DMS53 treated with DMSO at 0.1 percent for 48 hours (cell line): ENCODE measurements around the gene SLC35G1.
A peak's percentile ranks its signal among the peaks of the same experiment; 100 is the strongest.

ENCODE experiments used
- DNase-seq: peaks from one replicate; lab custom pipeline; 2025; ENCODE audit not compliant: unreplicated experiment; lab: John Stamatoyannopoulos, UW

The SLC35G1 gene

DNA sequence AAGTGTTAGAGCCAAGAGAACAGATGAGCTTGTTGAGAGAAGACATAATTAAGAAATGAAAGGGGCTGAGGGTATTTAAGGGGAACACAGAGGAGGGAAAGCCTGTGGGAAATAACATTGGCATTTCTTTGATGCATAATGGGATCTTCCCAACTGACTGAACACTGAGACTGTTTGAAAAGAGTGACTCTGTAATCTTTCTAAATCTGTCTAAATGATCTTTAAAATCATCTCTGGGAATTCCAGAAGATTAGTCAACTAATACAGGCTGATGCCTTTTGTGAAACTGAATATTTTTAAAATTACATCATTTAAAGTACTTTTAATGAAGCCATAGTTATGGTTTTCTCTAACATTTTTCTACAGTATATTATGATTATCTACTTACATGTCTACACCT, 17.4 kb upstream of the SLC35G1 start:
- no peak for DNase-seq

DNA sequence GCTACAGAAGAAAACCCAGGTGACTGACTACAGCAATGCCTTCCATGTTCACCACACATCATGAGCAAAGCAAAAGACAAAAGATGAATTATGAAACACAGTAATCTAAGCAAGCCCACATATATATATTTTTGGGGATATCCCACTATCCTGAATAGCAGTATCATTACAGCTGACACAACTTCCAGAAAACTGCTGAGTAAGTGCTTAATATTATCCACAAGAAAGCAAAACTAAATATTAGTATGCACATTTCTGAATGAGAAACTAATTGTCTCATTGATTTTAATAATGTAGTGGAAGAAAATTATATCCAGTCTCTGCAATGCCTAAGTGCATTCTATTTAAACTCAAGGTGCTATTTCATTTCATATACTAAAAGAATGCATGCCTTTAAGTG, 14.5 kb upstream of the SLC35G1 start:
- DNase-seq = no peak

- DNase-seq = no peak
Measured at GRCh38 chr10:93894516-93895378, 969 bp downstream of the SLC35G1 start.

DNA sequence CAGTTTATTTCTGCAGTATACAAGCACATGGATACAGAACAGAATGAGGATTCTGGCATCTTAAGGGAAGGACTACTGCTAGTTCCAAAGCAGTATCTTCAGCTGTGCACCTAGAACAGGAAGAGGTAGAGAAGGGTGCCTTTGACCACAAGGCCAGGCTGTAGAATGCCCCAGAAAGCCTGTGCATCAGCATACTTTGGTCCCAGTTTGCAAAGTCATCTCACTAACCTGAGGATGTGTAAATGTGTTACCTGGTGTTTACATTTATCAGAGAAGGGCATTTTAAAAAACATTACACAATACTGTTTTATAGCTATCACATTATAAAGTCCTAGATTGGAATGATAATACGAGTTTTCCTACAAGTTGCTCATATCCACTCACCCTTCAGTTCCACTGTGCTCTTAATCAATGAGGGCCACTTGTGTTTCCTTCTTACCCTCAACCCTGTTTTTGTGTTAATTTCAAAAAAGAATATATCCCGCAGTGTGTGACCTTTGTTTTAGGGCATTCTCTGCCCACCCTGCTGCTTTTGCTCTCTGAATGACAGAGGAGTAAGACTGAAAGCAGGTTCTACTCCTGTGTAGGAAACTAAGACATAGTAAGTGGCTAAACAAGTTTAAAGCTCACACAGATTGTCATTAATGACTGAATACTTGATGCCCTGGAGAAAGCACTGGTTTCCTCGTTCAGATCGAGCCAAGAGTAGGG, 3.4 kb downstream of the SLC35G1 start:
- DNase-seq = no peak

GRCh38 chr10:93899109-93899508, 5.3 kb downstream of the SLC35G1 start:
- DNase-seq = no peak

DNA sequence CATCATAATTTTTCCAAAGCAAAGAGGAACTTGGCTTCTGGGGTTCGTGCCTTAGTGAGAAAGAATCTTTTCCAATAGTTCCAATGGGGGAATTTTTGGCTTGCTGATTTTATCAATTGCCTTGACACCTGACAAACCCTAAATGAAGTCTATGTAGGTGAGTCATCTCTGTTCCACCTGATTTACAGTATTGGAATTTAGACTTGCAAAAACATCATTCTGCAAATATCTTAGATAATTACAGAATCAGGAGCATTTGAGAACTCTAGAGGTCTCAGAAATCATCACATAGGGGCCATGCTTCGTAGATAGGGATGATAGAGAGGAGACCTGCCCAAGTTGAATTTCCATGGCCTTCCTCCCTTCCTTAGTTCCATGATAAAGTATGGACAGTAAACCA, 9.3 kb downstream of the SLC35G1 start:
- no peak for DNase-seq

- DNase-seq = no peak
Measured at GRCh38 chr10:93904901-93905300, 11.1 kb downstream of the SLC35G1 start.

DNA sequence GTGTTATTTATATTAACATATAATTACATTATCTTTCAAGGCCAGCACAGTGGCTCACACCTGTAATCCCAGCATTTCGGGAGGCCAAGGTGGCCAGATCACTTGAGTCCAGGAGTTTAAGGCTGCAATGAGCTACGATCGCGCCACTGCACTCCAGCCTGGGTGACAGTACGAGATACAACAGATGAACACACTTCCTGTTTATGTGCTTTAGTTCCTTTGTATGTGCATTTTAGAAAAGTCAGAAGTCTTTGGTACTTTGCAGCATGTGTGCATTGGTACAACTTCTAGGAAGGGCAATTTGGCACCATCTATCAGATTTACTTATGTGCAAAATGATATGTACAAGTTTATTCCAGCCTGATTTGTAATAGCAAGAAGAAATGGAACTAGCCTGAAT, 13.3 kb downstream of the SLC35G1 start:
- no peak for DNase-seq

GRCh38 chr10:93911866-93912265, 18.1 kb downstream of the SLC35G1 start:
- no peak for DNase-seq

GRCh38 chr10:93912444-93912843, 18.7 kb downstream of the SLC35G1 start:
- no peak for DNase-seq

- DNase-seq = no peak
Measured at GRCh38 chr10:93913706-93914105, 19.9 kb downstream of the SLC35G1 start.

- peak; percentile 39 for DNase-seq
Measured at GRCh38 chr10:93915598-93915997, 21.8 kb downstream of the SLC35G1 start.

- DNase-seq = peak; percentile 48
Measured at GRCh38 chr10:93916257-93917063, 22.7 kb downstream of the SLC35G1 start.

DNA sequence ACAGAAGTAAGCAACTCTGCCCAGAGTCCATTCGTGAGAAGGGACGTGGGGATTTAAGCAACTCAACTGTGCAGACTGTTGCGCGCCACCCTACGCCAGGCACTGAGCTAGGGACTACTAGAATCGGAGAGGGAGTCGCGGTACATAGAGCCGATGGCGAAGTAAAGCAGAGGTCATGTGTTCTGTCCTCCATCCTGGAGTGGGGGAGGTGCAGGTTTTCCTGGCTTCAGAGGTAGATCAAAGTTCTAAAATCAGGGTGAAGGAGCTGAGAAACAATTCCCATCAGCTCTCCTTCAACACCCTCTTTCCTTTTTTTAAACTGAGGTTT, 23.2 kb downstream of the SLC35G1 start:
- DNase-seq = no peak

GRCh38 chr10:93917821-93918220, 24.0 kb downstream of the SLC35G1 start:
- DNase-seq = no peak

GRCh38 chr10:93921338-93921737, 27.6 kb downstream of the SLC35G1 start:
- no peak for DNase-seq

DNA sequence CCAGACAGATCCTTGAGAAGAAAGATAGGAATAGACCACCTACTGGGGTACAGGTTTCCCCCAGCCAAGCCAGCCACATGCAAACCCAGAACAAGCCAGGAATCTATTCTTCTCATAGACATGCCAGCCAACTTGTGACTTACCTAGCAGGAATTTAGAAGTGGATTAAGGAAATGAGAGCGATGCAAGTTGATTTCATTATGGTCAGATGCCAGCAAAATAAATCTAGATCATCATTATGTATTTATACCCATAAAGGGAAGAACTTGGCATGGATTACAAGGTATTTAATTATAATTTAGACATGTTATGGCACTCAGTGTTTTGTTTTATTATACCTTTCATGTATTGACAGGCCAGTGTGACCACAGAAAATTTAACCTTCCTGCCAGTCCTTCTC, 32.8 kb downstream of the SLC35G1 start:
- no peak for DNase-seq

GRCh38 chr10:93938140-93938539, 44.4 kb downstream of the SLC35G1 start:
- DNase-seq = no peak

DNA sequence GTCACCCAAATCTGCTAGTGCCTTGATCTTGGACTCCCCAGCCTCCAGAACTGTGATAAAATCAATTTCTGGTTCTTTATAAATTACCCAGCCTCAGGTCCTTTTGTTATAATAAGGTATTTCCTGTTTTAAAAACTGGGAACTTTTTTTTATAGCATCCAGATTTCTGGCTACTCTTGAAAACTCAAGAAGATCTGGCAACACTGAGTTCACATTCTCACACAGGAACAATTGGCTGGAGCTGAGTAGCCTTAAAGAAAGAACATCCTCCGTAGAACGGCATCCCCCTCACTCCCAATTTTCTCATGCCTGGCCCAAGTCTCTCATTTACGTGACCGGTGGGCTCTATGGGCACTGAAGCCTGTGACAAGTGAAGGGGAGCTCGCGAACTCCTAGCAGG, 47.1 kb downstream of the SLC35G1 start:
- DNase-seq = no peak

GRCh38 chr10:93941606-93942005, 47.8 kb downstream of the SLC35G1 start:
- DNase-seq = no peak

DNA sequence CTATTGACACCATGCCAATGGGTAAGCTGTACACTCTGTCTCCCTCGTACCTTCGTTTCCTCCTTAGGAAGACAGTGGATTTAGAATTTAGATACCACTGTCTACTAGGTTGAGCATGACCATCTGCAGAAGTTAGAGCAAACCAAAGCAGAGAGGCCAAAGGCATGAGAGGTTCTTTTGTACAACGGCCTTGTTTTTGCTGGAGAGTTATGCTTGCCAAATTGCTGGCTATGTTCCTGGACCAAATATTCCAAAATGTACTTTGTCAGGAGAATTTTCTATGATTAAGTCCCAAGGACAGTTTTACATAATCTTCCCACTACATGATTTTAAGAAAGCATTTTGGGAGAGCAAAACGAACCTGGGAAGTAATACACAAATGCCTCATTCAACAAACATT, 52.0 kb downstream of the SLC35G1 start:
- DNase-seq = no peak

- no peak for DNase-seq
Measured at GRCh38 chr10:93947055-93947454, 53.3 kb downstream of the SLC35G1 start.
